SHP77 (cell line): ENCODE measurements around the gene ZSWIM6.

Source experiments
- DNase-seq, 2 experiments: peaks; one replicate each; lab custom pipeline; 2025; lab: John Stamatoyannopoulos, UW

Gene ZSWIM6

DNA sequence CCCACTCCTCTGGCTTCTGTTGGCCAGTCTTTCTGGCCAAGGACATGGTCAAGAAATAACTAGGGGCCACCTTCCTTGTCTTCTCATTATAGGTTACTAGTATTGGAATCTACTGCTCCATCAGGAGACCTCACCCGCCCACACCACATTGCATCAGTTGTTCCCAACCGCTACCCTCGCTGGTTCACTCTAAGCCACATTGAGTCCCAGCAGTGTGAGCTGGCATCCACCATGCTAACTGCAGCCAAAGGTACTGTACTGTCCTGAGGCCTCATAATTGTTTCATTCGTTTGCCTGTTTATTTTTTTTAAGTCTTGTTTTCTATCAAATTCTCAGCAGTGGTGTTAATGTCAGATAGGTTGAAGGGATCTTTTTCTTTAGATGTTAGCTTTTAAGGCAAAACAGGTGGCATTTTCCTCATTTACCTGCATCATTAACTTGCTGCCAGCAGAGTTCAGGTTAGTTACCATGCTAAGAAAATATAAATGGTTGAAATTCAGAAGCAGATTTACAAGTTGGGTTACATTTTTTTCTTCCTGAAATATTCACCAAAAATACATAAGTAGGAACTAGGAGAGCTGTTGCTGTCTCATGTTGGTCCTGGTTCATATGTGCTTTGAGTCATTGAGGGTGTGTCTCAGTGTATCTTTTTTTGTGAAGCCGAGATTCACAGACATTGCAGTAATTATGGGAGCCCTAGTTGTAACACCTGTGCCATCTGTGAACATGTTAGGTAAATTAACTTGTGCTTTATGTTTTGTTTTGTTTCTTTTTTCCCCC, 206.9 kb downstream of the ZSWIM6 start:
- no peak for DNase-seq

DNA sequence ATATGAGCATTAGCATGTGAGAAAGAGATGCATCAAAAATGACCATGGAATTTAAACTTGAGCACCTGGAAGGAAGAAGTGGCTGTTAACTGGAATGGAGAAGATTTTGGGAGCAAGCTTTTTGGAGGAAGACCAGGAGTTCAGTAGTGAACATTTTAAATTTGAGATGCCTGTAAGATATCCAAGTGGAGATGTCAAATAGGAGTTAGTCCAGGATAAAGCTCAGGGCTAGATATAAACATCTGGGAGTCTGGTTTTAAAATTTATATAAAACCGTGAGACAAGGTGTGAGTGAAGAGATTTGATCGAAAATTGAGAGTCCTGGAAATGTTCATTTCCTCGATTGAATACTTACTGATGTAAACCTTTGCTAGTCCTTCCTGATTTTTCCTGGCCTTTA, 217.5 kb downstream of the ZSWIM6 start:
- DNase-seq: no peak

- DNase-seq: no peak
Measured at GRCh38 chr5:61551637-61552313, 219.7 kb downstream of the ZSWIM6 start.

- DNase-seq: no peak
Measured at GRCh38 chr5:61559146-61559545, 227.1 kb downstream of the ZSWIM6 start.

GRCh38 chr5:61559722-61560121, 227.7 kb downstream of the ZSWIM6 start:
- no peak for DNase-seq

DNA sequence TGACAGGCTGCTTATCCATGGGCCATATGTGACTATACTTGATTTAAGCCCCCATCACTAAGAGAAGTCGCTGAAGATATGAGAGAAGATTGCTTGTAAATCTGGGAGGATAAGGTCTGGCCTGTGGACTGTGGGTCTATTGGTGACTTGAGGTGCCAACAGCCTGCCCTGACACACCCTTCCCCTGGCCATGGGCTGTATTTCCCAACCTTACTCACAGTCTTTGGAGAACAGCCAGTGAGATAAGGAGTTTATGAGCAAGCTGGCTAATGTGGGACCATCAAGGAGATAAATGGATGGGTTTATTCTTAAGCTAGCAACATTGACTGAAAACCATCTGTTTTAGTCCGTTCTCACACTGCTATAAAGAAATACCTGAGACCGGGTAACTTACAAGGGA, 231.3 kb downstream of the ZSWIM6 start:
- DNase-seq: no peak

DNA sequence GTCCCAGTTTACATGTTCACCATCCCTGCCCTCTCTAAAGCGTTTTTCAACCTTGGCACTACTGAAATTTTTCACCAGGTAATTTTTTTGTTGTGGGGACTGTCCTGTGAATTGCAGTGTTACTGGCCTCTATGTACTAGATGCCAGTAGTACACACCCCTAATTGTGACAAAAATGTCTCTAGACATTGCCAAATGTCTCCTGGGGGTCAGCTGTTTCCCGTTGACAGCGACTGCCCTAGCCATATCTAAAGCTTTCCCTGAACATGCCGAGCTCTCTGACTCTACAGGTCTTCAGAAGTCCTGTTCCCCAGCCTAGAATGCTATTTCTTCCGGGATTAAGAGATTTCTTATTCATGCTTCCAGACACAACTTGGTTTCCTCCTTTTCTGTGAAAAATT, 235.3 kb downstream of the ZSWIM6 start:
- DNase-seq: no peak

GRCh38 chr5:61569353-61569752, 237.3 kb downstream of the ZSWIM6 start:
- no peak for DNase-seq

DNA sequence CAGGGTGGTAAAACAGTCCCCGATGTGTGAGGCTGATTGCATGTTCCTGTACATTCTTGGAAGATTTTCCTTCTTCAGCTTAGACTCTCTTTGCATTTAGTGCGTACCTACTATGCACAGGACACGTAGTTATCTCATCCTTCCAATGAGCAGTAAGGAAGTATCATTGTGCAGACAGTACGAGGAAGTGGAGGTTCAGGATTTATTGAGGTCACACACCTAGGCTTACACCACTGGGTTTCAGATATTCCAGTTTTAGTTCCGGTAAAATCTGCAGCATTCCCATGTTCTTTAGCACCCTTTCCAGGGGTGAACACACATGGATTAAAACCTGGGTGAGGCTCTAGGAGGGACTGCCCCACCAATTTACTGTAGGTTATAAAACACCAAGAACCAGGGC, 238.7 kb downstream of the ZSWIM6 start:
- DNase-seq: no peak

- no peak for DNase-seq
Measured at GRCh38 chr5:61572959-61573358, 240.9 kb downstream of the ZSWIM6 start.

- DNase-seq: no peak
Measured at GRCh38 chr5:61575103-61575502, 243.0 kb downstream of the ZSWIM6 start.

GRCh38 chr5:61575581-61575980, 243.5 kb downstream of the ZSWIM6 start:
- DNase-seq: no peak

GRCh38 chr5:61576556-61576955, 244.5 kb downstream of the ZSWIM6 start:
- no peak for DNase-seq

- no peak for DNase-seq
Measured at GRCh38 chr5:61578858-61579503, 246.9 kb downstream of the ZSWIM6 start.

GRCh38 chr5:61582205-61582820, 250.3 kb downstream of the ZSWIM6 start:
- no peak for DNase-seq

- DNase-seq: no peak
Measured at GRCh38 chr5:61582887-61583286, 250.8 kb downstream of the ZSWIM6 start.

GRCh38 chr5:61586096-61587084, 254.3 kb downstream of the ZSWIM6 start:
- no peak for DNase-seq

- DNase-seq: no peak
Measured at GRCh38 chr5:61587125-61587524, 255.1 kb downstream of the ZSWIM6 start.

DNA sequence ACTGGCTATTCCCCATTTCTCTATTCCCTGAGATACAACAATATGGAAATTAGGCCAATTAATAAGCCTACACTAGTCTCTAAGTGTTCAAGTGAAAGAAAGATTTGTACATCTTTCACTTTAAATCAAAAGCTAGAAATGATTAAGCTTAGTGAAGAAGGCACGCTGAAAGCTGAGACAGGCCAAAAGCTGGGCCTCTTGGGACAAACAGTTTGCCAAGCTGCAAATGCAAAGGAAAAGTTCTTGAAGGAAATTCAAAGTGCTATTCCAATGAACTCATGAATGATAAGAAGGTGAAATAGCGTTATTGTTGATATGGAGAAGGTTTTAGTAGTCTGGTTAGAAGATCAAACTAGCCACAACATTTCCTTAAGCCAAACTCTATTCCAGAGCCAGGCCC, 256.2 kb downstream of the ZSWIM6 start:
- DNase-seq: no peak

DNA sequence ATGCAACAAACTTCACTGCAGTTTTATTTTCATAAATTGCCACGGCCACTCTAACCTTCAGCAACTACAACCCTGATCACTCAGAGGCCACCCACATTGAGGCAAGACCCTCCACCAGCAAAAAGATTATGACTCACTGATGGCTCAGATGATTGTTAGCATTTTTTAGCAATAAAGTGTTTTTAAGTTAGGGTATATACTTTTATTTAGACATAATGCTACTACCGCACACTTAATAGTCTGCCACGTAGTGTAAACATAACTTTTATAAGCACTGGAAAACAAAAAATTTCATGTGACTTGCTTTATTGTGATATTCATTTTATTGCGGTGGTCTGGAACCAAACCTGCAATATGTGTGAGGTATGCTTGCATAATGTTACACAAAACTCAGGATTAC, 257.9 kb downstream of the ZSWIM6 start:
- no peak for DNase-seq

DNA sequence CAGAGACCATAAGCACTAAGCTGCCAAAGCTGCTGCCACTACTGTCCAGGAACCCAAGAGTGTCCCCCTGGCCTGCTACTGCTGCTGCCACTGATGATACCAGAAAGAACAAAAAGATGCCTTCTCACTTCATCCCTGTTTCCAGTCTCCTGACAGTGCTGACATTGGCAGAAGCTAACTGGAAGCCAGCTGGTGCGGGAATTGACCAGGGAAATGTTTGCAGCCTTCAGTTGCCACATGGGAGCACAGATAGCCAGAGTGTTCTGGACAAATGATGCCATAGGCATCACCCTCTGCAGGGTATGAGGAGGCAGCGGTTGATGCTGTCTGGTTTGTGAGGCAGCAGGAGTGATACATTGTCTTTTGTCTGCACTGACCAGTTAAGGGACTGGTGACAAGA, 258.4 kb downstream of the ZSWIM6 start:
- DNase-seq: no peak

- DNase-seq: no peak
Measured at GRCh38 chr5:61591859-61592258, 259.8 kb downstream of the ZSWIM6 start.
